Transverse colon (tissue), 3 donors: ENCODE measurements around the gene ATP8B2.

ENCODE experiments used
- CTCF ChIP-seq, 5 experiments: fragments of 200-600 bp in 3 of 5; fragments of 450-650 bp in 2 of 5; sonication (generic) in 3 of 5; IDR thresholded peaks; 1 replicate in 2 of 5; 2 replicates in 3 of 5; pipeline ENCODE4 v1.5.1; 2016 to 2017; ENCODE audit warnings: antibody characterized with exemption in 5 of 5, inconsistent platforms in 3 of 5, mild to moderate bottlenecking in 2 of 5, moderate library complexity in 1 of 5
- EP300 ChIP-seq: sonication (generic); formaldehyde crosslinking; IDR thresholded peaks from one replicate; pipeline ENCODE4 v1.6.1; 2017; ENCODE audit warnings: antibody characterized with exemption, low read depth

GRCh38 chr1:154353460-154353904 is 28.2 kb downstream of the ATP8B2 start:
- TF ChIP-seq CTCF (IDR thresholded peaks at IDR 0.05): peak in 3 of 5 experiments; percentile 15 to 43 (median 24)
- no peak for TF ChIP-seq EP300
